ENCODE measurements around the gene MFSD1.
"Not testable (repeated sequence)": the region's sequence is repeated elsewhere in the genome, so short reads cannot be mapped to it uniquely, and the experiment has no call there.

Gene MFSD1

DNA sequence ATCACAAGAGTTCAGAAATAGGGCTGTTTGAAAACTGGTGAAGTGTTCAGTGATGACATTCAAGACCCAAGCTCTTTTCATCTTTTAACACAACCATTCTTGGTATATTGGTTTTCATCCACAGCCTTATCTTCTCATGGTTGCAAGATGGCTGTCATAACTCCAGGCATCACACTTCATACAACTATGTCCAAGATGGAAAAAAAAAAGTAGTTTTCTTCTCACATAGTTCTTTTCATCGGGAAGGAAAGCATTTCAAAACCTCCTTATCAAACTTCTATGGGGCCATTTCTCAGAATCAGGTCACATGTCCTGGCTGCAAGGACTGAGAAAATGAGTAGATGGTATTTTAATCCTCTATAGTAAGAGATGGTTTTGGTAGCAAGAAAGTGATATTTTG lies 21.1 kb upstream of the MFSD1 start:
- no peaks in the 10 kb centered on the region for H3K4me1 ChIP-seq (ENCODE audit: control insufficient read depth, insufficient read depth, low read length)
- no peaks in the 10 kb centered on the region for H3K27me3 ChIP-seq (ENCODE audit: control insufficient read depth, insufficient read depth, low read length)
- no peaks in the 10 kb centered on the region for H3K36me3 ChIP-seq (ENCODE audit: insufficient read depth, low read length)
- no peak overlapping the region for H3K9ac ChIP-seq (ENCODE audit: low read depth, low read length)
- no peak overlapping the region for H3K4me3 ChIP-seq (ENCODE audit: low read length)
- H3K4me2 ChIP-seq (ENCODE audit: low read length), result no peak overlapping the region
- H3K9me3 ChIP-seq (replicated peaks; ENCODE audit: low read length), result no peaks in the 10 kb centered on the region

DNA sequence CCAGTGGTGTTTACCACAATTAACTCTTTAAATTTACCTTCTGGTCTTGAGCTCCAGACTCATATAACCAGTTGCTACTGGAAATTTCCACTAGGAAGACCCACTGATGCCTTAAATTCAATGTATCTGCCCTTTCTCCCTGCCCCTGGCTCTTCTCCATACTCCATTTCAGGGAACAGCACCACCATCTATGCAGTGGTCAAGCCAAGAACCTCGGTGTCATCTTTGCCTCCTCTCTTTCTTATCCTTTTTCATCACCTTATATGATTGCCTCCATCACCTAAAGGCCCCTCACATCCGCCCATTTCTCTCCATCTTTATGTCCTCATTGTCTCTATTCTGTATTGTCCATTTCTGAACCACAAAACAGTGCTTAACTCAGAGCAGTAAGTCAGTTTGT lies 20.7 kb upstream of the MFSD1 start:
- Histone ChIP-seq H3K36me3 (ENCODE audit: insufficient read depth, low read length) (no peaks in the 10 kb centered on the region), H3K27me3 (ENCODE audit: control insufficient read depth, insufficient read depth, low read length) (no peaks in the 10 kb centered on the region), H3K4me2 (ENCODE audit: low read length) (no peak overlapping the region), H3K4me1 (ENCODE audit: control insufficient read depth, insufficient read depth, low read length) (no peaks in the 10 kb centered on the region), H3K9me3 (replicated peaks; ENCODE audit: low read length) (no peaks in the 10 kb centered on the region), H3K9ac (ENCODE audit: low read depth, low read length) (no peak overlapping the region), H3K4me3 (ENCODE audit: low read length) (no peak overlapping the region)

DNA sequence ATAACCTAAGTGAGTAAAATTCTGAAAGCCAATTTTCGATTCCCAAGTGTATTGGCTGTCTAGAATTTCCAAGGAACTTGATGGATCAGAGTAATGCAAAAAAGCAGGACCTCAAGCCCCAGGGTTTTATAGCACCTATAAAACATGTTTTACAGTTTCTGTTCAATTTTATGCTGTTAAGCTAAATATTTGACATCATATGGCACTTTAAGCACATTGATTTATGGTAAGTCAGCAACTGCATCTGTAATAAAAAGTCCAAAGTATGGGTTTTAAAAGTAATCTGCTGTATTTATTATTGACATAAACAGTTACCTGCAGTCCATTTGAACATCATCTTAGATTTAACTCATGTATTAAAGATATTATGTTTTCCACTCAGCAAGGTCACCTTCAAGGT lies 20.0 kb upstream of the MFSD1 start:
- no peaks in the 10 kb centered on the region for H3K36me3 ChIP-seq (ENCODE audit: insufficient read depth, low read length)
- no peaks in the 10 kb centered on the region for H3K4me1 ChIP-seq (ENCODE audit: control insufficient read depth, insufficient read depth, low read length)
- no peak overlapping the region for H3K4me2 ChIP-seq (ENCODE audit: low read length)
- H3K4me3 ChIP-seq (ENCODE audit: low read length), result no peak overlapping the region
- H3K9ac ChIP-seq (ENCODE audit: low read depth, low read length), result no peak overlapping the region
- no peaks in the 10 kb centered on the region for H3K27me3 ChIP-seq (ENCODE audit: control insufficient read depth, insufficient read depth, low read length)
- no peaks in the 10 kb centered on the region for H3K9me3 ChIP-seq (replicated peaks; ENCODE audit: low read length)

DNA sequence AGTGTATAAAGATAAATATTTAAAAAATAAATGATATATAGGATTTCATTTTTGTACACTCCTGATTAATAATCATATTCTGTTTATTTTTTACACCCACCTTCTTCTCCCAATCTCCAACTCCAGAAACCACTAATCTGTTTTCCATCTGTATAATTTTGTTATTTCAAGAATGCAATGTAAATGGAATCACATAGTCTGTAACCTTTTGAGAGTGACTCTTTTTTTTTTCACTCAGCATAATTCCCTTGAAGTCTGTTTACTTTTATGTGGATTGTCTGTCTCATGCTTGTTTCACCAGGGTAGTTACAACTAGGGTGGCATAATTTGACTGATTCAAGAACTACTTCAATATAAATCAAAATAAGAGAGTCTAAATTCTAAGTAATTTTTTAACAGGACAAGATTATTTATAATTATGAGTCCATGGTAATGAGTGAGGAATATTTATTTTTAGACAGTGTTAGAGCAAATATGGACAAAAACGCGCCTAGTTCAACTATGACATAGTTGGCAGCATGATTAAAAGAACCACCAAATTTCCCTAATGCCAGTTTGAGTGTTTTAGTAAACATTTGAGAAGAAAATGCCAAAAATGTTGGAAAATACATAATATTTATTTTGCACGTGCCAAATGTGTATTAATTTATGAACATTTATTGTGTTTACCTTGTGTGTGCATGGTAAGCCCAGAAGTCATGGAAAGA lies 19.4 kb upstream of the MFSD1 start:
- no peaks in the 10 kb centered on the region for H3K4me1 ChIP-seq (ENCODE audit: control insufficient read depth, insufficient read depth, low read length)
- H3K9ac ChIP-seq (ENCODE audit: low read depth, low read length), result no peak overlapping the region
- no peak overlapping the region for H3K4me3 ChIP-seq (ENCODE audit: low read length)
- no peaks in the 10 kb centered on the region for H3K36me3 ChIP-seq (ENCODE audit: insufficient read depth, low read length)
- no peaks in the 10 kb centered on the region for H3K9me3 ChIP-seq (replicated peaks; ENCODE audit: low read length)
- no peak overlapping the region for H3K4me2 ChIP-seq (ENCODE audit: low read length)
- no peaks in the 10 kb centered on the region for H3K27me3 ChIP-seq (ENCODE audit: control insufficient read depth, insufficient read depth, low read length)

DNA sequence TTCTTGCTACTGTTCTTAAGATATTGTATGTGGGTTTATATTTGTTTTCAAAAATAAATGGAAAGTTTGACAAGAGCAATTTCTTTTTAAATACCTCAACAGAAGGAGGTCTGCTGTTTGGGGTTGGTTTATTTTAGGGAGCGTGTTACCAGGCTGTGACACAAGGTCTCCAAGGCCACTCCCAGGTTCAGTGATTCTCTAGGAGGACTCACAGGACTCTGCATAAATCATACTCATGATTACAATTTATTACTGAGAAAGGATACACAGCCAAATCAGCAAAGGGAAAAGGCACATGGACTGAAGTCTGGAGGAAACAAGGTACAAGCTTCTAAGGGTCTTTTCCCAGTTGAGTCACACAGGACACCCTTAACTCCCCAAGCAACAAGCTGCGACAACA lies 18.8 kb upstream of the MFSD1 start:
- Histone ChIP-seq H3K9me3 (replicated peaks; ENCODE audit: low read length) (no peaks in the 10 kb centered on the region), H3K4me1 (ENCODE audit: control insufficient read depth, insufficient read depth, low read length) (peaks cover 2% of the 10 kb centered on the region), H3K27me3 (ENCODE audit: control insufficient read depth, insufficient read depth, low read length) (no peaks in the 10 kb centered on the region), H3K4me3 (ENCODE audit: low read length) (no peak overlapping the region), H3K9ac (ENCODE audit: low read depth, low read length) (no peak overlapping the region), H3K36me3 (ENCODE audit: insufficient read depth, low read length) (no peaks in the 10 kb centered on the region), H3K4me2 (ENCODE audit: low read length) (no peak overlapping the region)

GRCh38 chr3:158785972-158786371 lies 15.9 kb upstream of the MFSD1 start:
- H3K4me2 ChIP-seq (ENCODE audit: low read length), result no peak overlapping the region

GRCh38 chr3:158788446-158788845 lies 13.4 kb upstream of the MFSD1 start:
- no peak overlapping the region for H3K9ac ChIP-seq (ENCODE audit: low read depth, low read length)
- H3K4me2 ChIP-seq (ENCODE audit: low read length), result no peak overlapping the region
- no peaks in the 10 kb centered on the region for H3K9me3 ChIP-seq (replicated peaks; ENCODE audit: low read length)
- no peaks in the 10 kb centered on the region for H3K36me3 ChIP-seq (ENCODE audit: insufficient read depth, low read length)
- H3K27me3 ChIP-seq (ENCODE audit: control insufficient read depth, insufficient read depth, low read length), result no peaks in the 10 kb centered on the region
- H3K4me3 ChIP-seq (ENCODE audit: low read length), result no peak overlapping the region
- peaks cover 31% of the 10 kb centered on the region for H3K4me1 ChIP-seq (ENCODE audit: control insufficient read depth, insufficient read depth, low read length)

More at GRCh38 chr3:158785972-158786371, 15.9 kb upstream of the MFSD1 start:
- Histone ChIP-seq H3K4me3 (ENCODE audit: low read length) (no peak overlapping the region), H3K4me1 (ENCODE audit: control insufficient read depth, insufficient read depth, low read length) (peaks cover 14% of the 10 kb centered on the region), H3K9me3 (replicated peaks; ENCODE audit: low read length) (no peaks in the 10 kb centered on the region), H3K27me3 (ENCODE audit: control insufficient read depth, insufficient read depth, low read length) (no peaks in the 10 kb centered on the region), H3K9ac (ENCODE audit: low read depth, low read length) (no peak overlapping the region), H3K36me3 (ENCODE audit: insufficient read depth, low read length) (no peaks in the 10 kb centered on the region)

GRCh38 chr3:158789592-158789991 lies 12.3 kb upstream of the MFSD1 start:
- no peak overlapping the region for H3K4me2 ChIP-seq (ENCODE audit: low read length)
- no peak overlapping the region for H3K4me3 ChIP-seq (ENCODE audit: low read length)
- H3K27me3 ChIP-seq (ENCODE audit: control insufficient read depth, insufficient read depth, low read length), result no peaks in the 10 kb centered on the region
- H3K4me1 ChIP-seq (ENCODE audit: control insufficient read depth, insufficient read depth, low read length), result peaks cover 31% of the 10 kb centered on the region
- H3K9me3 ChIP-seq (replicated peaks; ENCODE audit: low read length), result peaks cover 5% of the 10 kb centered on the region
- H3K9ac ChIP-seq (ENCODE audit: low read depth, low read length), result peak overlapping the region; percentile 45
- no peaks in the 10 kb centered on the region for H3K36me3 ChIP-seq (ENCODE audit: insufficient read depth, low read length)

GRCh38 chr3:158790901-158791589 lies 10.8 kb upstream of the MFSD1 start:
- peak overlapping the region; percentile 47 for H3K9ac ChIP-seq (ENCODE audit: low read depth, low read length)
- H3K4me1 ChIP-seq (ENCODE audit: control insufficient read depth, insufficient read depth, low read length), result peaks cover 31% of the 10 kb centered on the region
- peak overlapping the region; percentile 65 for H3K4me2 ChIP-seq (ENCODE audit: low read length)
- H3K9me3 ChIP-seq (replicated peaks; ENCODE audit: low read length), result peaks cover 8% of the 10 kb centered on the region
- peak overlapping the region; percentile 39 for H3K4me3 ChIP-seq (ENCODE audit: low read length)
- H3K27me3 ChIP-seq (ENCODE audit: control insufficient read depth, insufficient read depth, low read length), result no peaks in the 10 kb centered on the region
- H3K36me3 ChIP-seq (ENCODE audit: insufficient read depth, low read length), result no peaks in the 10 kb centered on the region

GRCh38 chr3:158791590-158791920 lies 10.3 kb upstream of the MFSD1 start:
- not testable (repeated sequence) for H3K4me3 ChIP-seq (ENCODE audit: low read length); H3K36me3 ChIP-seq (ENCODE audit: insufficient read depth, low read length); H3K27me3 ChIP-seq (ENCODE audit: control insufficient read depth, insufficient read depth, low read length); H3K9me3 ChIP-seq (replicated peaks; ENCODE audit: low read length)
- H3K9ac ChIP-seq (ENCODE audit: low read depth, low read length), result peak overlapping the region; percentile 47
- H3K4me1 ChIP-seq (ENCODE audit: control insufficient read depth, insufficient read depth, low read length), result peaks cover 31% of the 10 kb centered on the region
- peak overlapping the region; percentile 65 for H3K4me2 ChIP-seq (ENCODE audit: low read length)

DNA sequence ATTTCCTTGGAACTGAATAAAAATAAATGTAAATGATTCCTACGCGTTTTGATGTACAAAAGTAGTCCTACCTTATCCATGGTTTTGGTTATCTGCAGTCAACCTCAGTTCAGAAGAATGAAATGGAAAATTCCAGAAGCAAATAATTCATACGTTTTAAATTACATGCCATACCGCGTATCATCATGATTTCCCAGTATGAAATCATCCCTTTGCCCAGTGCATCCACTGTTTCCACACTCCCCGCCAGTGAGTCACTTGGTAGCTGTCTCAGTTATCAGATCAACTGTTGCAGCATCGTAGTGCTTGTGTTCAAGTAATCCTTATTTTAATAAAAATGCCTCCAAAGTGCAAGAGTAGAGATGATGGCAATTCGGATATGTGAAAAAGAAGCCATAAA lies 9.1 kb upstream of the MFSD1 start:
- H3K4me3 ChIP-seq (ENCODE audit: low read length), result no peak overlapping the region

DNA sequence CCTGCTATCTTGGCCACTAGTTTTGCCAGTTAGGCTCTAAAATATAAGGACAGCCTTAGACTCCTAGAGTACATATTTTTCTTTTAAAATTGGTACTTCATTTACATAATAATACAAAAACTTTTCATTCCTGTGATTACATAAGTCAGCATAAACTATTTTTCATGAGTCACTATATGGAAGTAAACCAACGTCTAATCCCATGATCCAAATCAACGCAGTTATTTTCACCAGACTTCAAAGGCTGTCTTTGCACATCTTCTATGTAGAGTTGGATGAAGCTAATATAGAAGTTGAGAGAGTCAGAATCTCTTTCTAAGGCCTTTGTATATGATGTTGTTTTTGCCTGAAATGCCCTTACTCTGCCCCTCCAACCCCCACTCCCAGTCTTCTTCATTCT lies 7.6 kb upstream of the MFSD1 start:
- Histone ChIP-seq H3K4me3 (ENCODE audit: low read length) (no peak overlapping the region), H3K9me3 (replicated peaks; ENCODE audit: low read length) (peaks cover 8% of the 10 kb centered on the region), H3K4me1 (ENCODE audit: control insufficient read depth, insufficient read depth, low read length) (peaks cover 21% of the 10 kb centered on the region), H3K36me3 (ENCODE audit: insufficient read depth, low read length) (no peaks in the 10 kb centered on the region), H3K27me3 (ENCODE audit: control insufficient read depth, insufficient read depth, low read length) (no peaks in the 10 kb centered on the region), H3K9ac (ENCODE audit: low read depth, low read length) (no peak overlapping the region), H3K4me2 (ENCODE audit: low read length) (no peak overlapping the region)

More for the DNA sequence above, 9.1 kb upstream of the MFSD1 start:
- no peaks in the 10 kb centered on the region for H3K27me3 ChIP-seq (ENCODE audit: control insufficient read depth, insufficient read depth, low read length)
- H3K9ac ChIP-seq (ENCODE audit: low read depth, low read length), result peak overlapping the region; percentile 48
- peaks cover 31% of the 10 kb centered on the region for H3K4me1 ChIP-seq (ENCODE audit: control insufficient read depth, insufficient read depth, low read length)
- peak overlapping the region; percentile 58 for H3K4me2 ChIP-seq (ENCODE audit: low read length)
- H3K36me3 ChIP-seq (ENCODE audit: insufficient read depth, low read length), result no peaks in the 10 kb centered on the region
- peaks cover 8% of the 10 kb centered on the region for H3K9me3 ChIP-seq (replicated peaks; ENCODE audit: low read length)

Data from skeletal muscle satellite cell (primary cell).